NCI-H146 treated with DMSO at 0.1 percent for 48 hours (cell line): ENCODE data around the gene SAMM50.

Experiments
- DNase-seq: peaks from one replicate; lab custom pipeline; 2025; ENCODE audit not compliant: unreplicated experiment; lab: John Stamatoyannopoulos, UW

SAMM50 gene

DNA sequence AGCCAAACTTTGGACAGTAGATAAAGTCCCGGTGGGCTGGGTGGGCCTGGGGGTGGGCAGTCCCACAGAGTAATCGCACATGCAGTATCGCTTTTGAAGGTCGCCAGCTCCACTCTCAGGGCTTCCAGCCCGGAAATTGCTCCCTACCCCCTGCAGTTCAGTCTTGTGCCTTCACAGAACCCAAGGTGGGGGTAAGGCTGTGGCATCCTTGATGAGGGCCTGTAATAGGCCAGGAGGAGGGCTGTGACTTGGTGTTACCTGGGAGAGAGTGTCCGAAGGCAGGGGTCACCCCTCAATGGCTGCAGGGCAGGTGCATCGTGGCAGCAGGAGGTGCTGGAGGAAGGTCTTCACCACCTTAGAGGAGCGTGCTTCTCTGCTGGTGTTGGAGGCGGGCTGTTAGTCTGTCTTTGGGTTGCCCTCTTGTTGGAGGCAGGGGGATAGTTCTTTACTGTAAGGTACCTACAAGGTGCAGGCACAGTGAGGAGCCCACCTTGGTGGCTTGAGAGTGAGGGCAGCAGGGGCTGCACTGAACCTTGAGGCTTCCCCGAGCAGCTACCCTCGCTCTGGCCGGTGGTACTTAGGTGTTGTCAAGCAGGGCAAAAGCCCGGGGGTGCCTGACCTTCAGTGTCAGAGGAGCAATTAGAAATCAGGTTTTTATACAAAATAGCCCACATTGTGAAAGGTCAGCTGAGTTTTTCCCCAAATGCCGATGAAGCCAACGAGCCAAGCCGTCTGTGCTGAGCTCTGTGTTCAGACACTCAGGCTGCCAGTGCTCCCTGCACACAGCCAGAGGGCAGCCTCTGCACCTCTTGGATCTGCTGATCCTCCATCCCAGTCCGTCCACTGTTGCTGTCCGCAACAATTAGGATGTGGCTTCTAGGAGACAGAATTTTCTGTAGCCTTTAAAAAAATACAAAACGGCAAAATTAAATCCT is 21.9 kb downstream of the SAMM50 start:
- DNase-seq: no peak

DNA sequence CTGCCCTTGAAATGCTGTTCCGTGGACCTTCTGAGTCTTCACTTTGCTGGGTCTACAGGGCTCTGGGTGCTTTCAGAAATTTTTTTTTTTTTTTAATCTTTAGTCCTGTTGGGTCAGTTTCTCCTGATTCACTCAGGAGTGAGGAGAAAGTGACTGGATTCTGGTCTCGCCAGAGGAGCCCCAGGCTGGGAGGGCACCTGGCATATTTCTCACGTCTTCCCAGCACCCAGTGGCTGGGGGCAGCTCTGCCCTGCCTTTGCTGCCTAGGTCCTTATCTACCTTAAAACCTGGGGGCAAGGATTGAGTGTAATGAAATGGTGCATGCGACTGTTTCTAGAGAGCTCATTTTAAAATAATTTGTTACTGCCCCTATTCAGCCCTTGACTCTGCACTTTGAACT is 23.3 kb downstream of the SAMM50 start:
- no peak for DNase-seq

DNA sequence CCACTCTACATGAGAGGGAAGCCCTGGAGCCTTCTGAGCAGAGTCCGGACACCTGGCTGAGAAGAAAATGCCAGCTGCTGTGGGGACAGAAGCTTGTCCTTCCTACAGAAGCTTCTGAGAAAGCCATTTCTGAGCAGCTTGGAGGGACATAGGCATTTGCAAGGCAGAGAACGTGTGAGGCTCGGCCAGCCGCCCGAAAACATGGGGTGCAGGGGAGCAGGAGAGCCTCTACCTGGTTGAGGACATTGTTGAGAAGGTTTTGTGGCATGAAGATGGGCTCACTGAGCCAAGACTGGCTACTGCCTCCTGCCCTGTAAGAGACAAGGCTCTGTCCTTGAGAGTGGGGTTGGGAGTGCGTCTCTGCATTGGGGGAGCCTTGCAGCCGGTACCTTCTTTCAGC is 25.3 kb downstream of the SAMM50 start:
- DNase-seq: no peak

DNA sequence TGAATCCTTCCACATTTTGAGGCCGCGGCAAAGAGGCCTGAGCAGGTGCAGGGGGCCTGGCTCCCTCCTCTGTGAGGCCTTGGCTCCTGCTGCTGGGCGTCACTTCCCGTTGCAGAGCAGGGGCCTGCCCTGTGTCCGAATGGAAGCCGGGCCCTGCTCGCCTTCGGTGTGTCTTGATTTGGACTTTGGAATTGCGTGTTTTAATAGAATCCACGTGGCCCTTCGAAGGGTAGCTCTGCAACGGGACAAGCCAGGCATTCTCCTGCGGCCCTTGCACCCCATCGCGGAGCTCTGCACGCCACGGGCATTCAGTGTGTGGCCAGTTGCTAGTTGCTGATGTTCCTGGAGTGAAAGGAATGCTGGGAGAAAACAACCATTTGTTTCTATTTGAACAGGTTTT is 25.8 kb downstream of the SAMM50 start:
- no peak for DNase-seq

DNA sequence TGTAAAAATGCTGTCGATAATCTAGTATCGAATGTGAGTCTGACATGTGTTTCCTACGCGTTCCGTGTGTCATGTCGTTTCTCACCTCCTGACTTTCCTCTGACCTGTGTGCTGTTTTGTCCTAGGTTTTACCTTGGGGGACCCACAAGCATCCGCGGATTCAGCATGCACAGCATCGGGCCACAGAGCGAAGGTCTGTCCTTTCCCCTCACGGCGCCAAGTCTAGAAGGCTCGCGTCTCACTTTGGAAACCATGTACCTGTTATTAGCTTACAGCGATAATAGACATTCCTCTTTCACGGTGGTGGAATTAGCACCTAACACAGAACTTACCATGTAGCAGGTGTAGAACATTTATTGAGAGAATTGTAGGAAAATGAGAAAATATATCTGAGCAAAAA is 28.6 kb downstream of the SAMM50 start:
- DNase-seq: no peak

DNA sequence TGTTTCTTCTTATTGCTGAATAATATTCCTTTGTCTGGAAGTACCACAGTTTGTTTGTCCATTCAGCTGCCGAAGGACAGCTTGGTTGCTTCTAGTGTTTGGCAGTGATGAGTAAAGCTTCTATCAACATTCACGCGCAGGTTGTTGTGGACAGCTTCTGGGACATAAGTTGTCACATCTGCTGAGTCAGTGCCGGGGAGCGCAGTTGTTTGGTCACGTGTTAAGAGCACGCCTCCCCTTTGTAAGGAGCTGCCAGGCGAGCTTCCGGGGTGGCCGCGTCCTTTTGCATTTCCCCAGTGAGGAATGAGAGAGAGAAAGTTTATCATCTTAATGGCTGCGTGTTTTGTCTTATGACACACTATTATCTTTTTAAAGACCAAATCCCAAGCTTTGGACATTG is 30.3 kb downstream of the SAMM50 start:
- no peak for DNase-seq

DNA sequence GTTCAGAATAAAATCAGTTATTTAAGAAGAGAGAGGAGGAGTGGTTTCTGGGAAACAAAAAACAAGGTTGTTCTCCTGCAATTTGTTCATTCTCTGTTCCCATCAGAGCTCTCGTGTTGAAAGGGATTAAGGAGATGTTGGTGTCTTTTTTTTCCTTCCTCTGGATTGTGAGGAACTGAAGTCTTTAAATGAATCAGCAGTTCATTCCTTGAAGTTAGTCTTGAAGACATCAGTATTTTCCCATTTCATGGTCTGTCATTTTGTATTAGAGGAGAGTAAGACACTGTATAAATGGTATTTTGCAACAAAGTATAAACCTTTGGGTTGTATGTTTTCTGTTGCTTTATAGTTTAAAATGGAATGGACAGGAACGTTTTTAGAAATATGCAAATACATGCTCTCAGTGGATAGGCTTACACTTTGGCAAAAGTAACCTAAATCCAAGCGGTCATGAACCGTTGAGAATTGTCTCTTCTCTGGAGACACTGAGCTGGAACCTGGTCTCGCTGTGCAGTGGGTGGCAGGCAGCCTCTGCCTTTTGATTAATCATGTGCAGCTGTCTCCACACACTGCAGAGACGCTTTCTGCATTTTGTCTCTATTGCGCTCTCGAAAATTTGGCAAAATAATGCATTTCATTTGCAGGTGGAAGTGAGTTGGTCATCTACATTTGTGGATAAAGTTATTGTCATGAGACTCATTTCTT is 33.0 kb downstream of the SAMM50 start:
- no peak for DNase-seq

DNA sequence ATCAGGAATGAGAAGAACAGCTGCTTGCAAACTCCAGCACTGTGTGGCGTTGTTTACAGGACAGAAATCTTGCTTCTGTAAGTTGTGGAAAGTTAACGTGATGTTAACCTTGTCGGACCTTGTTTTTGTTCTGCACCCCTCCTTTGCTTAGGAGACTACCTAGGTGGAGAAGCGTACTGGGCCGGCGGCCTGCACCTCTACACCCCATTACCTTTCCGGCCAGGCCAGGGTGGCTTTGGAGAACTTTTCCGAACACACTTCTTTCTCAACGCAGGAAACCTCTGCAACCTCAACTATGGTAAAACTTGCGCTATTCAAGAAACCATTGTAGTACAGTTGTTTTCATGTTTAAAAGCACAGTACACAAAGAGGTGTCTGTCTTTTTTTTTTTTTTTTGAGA is 33.7 kb downstream of the SAMM50 start:
- no peak for DNase-seq

DNA sequence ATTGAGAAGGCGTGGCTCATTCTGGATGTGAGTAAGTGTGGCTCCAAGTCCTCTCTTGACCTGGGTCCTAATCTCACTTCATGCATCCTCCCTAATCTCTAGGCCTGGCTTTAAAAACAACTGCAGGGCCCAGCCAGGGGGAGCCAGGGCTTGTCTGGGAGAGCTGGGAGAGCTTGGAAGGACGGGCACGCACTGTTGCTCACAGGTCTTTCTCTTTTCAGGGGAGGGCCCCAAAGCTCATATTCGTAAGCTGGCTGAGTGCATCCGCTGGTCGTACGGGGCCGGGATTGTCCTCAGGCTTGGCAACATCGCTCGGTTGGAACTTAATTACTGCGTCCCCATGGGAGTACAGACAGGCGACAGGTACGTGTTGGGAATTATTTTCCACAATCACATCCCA is 34.8 kb downstream of the SAMM50 start:
- no peak for DNase-seq

DNA sequence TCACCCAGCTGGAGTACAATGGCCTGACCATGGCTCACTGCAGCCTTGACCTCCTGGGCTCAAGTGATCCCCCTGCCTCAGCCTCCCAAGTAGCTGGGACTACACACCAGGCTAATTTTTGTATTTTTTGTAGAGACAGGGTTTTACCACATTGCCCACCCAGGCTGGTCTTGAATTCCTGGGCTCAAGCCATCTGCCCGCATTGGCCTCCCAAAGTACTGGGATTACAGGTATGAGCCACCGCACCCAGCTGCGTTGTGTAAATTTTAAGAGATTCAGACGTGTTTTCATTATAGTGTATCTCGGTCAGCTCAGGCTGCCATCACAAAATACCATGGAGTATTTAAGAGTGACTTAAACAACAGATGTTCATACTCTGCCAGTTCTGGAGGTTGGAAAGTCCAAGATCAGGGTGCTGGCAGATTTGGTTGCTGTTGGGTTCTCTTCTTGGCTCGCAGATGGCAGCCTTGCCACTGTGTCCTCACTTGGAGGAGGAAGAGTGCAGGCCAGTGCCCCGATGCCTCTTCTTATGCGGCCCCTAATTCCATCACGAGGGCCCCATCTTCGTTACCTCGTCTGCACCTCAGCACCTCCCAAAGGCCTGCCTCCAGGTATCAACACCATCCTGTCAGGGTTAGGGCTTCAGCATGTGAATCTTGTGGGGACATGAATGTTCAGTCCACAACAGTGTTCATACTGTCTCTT is 36.2 kb downstream of the SAMM50 start:
- DNase-seq: no peak

DNA sequence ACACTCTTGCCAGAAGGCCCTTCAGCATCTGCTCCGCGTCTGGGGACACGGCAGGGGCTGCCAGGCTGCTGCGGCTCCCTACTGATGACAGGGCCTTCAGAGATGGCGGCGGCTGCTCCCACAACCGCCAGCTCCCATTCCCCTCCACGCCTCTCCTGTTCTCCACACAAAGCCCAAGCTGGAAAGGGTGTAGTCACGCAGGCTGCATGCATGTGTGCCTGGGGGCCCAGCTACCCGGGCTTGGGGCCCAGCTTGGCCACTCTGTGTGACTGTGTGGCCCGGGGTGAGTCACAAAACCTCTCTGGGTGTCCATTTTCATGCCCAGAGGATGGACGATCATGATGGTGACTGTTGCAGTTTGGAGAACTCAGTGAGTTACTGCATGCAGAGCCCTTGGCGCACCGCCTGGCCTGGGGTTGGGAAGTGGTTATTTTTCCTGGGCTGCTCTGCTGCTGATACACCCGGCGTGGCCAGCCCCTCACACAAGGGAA is 37.1 kb downstream of the SAMM50 start:
- no peak for DNase-seq

DNA sequence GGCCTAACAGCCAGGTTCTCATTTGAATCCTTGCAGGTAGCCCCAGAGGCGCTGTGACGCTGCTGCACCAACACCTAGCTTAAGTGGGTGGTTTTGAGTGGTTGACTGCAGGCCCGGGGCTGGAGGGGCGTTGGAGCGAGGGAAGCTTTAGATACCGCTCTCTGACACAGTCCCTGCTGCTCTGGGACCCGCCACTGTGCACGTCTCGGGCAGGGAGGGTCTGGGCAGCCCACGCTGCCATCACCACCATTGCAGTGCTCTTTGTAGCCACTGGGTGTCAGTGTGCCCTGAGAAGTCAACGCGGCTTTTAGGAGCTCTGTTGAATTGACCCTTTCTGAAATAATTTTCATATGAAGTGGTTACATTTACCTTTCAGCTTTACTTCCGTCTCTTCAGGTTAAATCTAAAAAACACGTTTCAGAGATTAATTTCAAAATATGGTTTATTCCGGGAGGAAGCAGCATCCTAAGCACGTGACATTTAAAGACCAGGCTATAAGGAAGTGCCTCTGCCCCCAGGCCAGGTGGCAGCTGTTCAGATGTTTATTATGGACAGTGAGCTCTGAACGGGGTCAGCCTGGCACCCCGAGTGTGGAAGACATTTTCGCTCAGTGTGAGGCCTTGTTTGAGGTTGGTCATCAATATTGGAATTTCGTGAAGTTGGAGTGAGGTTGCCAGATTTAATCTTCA is 38.0 kb downstream of the SAMM50 start:
- peak; percentile 8 for DNase-seq

DNA sequence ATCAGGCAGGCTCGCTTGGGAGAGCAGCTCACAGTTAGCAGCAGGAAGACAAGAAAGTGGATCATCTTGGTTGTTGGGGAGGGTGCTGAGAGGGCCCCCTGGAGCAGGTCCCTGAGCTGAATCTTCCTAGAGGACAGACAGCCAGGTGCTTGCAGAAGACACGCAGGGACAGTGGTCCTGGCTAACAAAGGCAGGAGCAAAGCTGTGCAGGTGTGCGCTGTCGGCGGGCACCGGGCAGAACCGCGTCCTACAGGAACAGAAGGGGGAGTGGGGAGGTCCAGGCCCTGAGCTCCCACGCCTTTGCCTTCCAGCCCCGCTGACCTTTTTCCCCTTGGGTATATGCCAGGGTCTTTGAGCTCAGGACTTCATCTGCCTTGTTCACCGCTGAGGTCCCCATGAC is 38.8 kb downstream of the SAMM50 start:
- DNase-seq: no peak

DNA sequence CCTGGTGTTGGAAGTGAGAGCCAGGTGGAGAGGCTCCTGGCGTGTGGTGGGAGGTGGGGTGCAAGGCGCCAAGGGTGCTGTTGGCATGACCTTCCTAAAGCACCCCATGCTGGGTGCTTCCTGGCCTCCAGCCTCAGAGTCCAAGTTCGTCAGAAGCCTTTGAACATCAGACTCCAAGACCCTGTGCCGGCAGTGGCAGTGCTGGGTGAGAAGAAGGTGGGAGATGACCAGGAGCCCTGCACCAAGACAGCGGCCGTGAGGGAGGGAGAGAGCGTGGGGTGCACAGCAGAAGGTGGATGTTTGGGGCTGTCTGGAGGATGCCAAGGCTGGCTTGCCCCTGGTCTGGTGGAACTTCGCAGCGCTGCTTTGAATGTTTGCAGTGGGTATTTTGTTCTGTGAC is 39.2 kb downstream of the SAMM50 start:
- DNase-seq: no peak

DNA sequence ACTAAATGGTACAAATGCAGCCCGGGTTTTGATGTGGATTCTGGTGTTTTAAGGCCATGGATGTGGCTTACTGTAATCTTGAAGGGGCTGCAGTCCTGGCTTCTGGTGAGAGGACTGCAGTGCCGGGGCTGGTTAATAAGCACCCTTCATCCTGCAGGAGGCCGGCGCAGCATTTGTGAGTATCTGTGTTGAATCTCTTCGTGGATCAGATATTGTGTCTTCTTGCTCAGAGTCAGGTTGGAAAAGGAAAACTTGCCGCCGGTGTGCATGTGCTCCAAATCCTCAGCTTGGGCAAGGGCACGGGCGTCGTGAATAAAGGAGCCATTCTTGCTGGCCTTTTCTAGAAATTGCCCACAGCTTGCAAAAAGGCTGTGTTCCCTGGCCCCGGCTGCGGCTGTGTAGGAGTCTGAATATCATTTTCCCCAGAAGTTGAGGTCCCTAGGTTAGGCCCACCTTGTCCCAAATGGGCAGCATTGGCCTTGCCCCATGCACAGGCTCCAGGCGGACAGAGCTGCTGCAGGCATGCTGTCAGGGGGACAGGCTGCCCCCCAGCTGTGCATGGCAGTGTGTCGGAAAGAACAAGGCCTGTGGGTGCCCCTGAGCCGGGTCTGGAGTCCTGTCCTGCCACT is 39.9 kb downstream of the SAMM50 start:
- no peak for DNase-seq

DNA sequence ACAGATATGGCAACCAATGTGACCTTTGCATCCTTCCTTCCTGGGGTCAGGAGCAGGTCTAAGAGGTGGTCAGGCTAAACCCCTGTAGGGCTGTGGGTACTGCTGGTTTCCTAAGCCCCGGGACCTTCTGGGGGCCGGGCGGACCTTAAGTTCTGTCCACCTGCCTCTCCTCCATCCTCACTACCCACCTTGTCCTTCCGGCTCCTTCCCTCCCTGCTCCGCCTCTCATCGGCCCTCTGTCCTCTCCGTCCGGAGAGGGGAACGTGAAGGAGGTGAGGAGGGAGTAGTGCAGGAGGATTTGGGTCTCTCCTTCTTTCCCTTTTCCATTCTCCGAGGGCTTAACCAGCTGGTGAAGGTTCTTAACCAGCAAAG is 40.5 kb downstream of the SAMM50 start:
- DNase-seq: no peak

DNA sequence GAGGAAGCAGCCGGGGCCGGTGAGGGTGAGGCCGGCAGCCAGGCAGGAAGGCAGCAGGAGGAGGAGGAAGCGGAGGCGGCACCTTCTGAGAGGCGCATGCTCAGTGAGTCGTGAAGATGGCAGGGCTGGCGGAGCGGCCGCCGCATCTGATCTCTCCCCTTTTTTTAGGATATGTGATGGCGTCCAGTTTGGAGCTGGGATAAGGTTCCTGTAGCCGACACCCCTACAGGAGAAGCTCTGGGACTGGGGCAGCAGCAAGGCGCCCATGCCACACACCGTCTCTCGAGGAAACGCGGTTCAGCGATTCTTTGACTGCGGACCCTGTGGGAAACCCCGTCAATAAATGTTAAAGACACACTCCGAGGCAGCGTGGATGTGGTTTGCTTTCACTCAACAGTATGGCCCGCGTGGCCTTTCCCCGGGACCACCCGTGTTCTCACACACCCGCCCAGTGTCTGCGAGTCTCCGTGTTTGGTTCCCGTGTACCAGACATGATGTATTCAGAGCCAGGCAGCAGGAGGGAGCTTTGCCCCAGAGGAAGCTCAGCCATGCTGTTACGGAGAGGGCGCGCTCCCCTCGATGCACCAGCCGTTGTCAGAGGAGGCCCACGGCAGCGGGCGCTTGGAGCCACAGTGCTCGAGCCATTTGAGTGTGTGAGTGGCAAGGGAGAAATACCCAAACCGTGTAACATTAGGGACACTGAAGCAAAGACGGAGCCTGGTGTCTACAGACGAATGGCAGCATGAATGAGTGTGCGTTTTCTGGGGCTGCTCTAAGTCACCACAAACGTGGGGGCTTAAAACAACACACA is 41.1 kb downstream of the SAMM50 start:
- no peak for DNase-seq

DNA sequence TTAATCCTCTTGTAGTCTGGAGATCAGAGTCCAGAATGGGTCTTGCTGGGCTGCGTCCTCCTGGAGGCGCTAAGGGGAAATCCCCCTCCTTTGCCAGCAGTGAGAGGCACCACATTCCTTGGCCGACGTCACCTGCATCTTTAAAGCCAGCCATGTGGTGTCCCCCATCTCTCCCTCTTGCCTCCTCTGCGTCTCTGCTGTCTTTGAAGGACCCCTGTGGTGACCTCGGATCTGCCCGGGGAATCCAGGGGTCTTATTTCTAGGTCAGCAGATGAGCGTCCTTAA is 41.7 kb downstream of the SAMM50 start:
- no peak for DNase-seq

DNA sequence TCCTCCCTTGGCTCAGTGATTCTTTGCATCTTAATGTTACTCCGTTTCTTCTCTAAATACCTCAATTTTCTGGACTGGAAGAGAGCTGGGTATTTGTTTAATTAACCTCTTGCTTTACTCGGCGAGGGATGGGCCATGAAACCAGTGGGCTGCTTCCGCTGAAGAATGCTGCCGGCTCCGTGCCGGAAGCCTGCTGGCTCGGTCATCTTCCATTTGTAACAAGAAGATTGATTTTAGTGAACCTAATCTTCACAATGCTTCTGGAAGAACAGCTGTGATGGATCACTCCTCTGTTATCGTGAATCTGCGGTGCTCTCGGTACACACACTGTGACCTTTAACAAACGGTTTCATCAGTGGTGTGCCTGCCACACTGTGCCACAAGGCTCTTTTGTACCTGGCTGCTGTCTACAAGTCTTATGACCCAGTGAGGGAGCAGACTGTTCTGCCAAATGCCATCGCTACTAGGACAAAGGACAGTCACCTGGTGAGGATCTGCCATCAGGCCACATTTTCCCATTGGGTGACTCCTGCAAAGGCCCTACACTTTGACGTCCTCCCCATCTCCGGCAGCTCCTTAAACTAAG is 43.5 kb downstream of the SAMM50 start:
- no peak for DNase-seq

DNA sequence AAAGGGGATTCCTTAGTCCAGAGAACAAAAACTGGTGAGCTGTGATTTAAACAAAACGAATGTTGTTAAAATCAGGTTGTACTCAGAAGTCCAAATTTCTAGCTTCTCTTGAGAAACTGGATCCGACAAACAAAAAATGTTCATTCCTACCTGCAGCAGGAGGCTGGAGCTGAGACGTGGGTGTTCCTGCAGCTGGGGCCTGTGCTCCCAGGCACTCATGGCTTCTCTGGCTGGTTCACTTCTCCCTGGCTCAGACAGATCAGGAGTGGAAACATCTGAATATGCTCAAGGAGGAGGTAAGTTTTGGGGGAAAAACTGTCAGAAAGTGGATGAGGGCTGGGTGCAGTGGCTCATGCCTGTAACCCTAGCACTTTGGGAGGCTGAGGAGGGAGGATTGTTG is 44.1 kb downstream of the SAMM50 start:
- DNase-seq: no peak
